Hematopoietic multipotent progenitor cell treated with erythropoietin and hydrocortisone succinate and interleukin-3 and kit ligand, for 15 days (in vitro differentiated cells): Measurements from ENCODE around the gene PLA2G7.
A peak's percentile ranks its signal among the peaks of the same experiment; 100 is the strongest.
"Not testable (repeated sequence)": the region's sequence is repeated elsewhere in the genome, so short reads cannot be mapped to it uniquely, and the experiment has no call there.

Source experiments
- DNase-seq: peaks from one replicate; pipeline ENCODE4 v3.0.0-alpha.2; 2015; ENCODE audit warnings: low spot score

PLA2G7 gene

GRCh38 chr6:46734867-46735719 is at the start of gene PLA2G7:
Gene PLA2G7, minus strand, starts transcription at chr6:46735375. Its CDS starts 12,484 bp downstream, at chr6:46722891.
- no peak for DNase-seq

GRCh38 chr6:46784535-46784934 is 49.4 kb upstream of the PLA2G7 start:
- DNase-seq = no peak

GRCh38 chr6:46781478-46782378 is 46.6 kb upstream of the PLA2G7 start:
- DNase-seq = peak; percentile 11

GRCh38 chr6:46777476-46778346 is 42.5 kb upstream of the PLA2G7 start:
- DNase-seq = no peak

GRCh38 chr6:46776070-46776712 is 41.0 kb upstream of the PLA2G7 start:
- DNase-seq = no peak

- DNase-seq = not testable (repeated sequence)
These were observed 39.6 kb upstream of the PLA2G7 start for GRCh38 chr6:46774736-46775135.

GRCh38 chr6:46773201-46773855 is 38.2 kb upstream of the PLA2G7 start:
- DNase-seq = no peak

- no peak for DNase-seq
These were observed 37.6 kb upstream of the PLA2G7 start for GRCh38 chr6:46772762-46773161.

GRCh38 chr6:46772016-46772415 is 36.8 kb upstream of the PLA2G7 start:
- DNase-seq = no peak

- no peak for DNase-seq
These were observed 29.8 kb upstream of the PLA2G7 start for GRCh38 chr6:46764961-46765360.

- DNase-seq = not testable (repeated sequence)
These were observed 29.1 kb upstream of the PLA2G7 start for GRCh38 chr6:46764280-46764679.

GRCh38 chr6:46763466-46763865 is 28.3 kb upstream of the PLA2G7 start:
- no peak for DNase-seq

GRCh38 chr6:46760925-46761324 is 25.8 kb upstream of the PLA2G7 start:
- no peak for DNase-seq

GRCh38 chr6:46758960-46759753 is 24.0 kb upstream of the PLA2G7 start:
- DNase-seq = no peak

- DNase-seq = no peak
These were observed 22.0 kb upstream of the PLA2G7 start for GRCh38 chr6:46757214-46757596.

GRCh38 chr6:46756469-46757213 is 21.5 kb upstream of the PLA2G7 start:
- no peak for DNase-seq

- no peak for DNase-seq
These were observed 20.7 kb upstream of the PLA2G7 start for GRCh38 chr6:46755865-46756264.

GRCh38 chr6:46751658-46752057 is 16.5 kb upstream of the PLA2G7 start:
- DNase-seq = no peak

- DNase-seq = no peak
These were observed 14.6 kb upstream of the PLA2G7 start for GRCh38 chr6:46749731-46750130.
